Activated CD4-positive, alpha-beta T cell treated with anti-CD3 and anti-CD28 coated beads for 4 hours (primary cell): ENCODE data around the gene ICAM2.
"Not testable (repeated sequence)": the region's sequence is repeated elsewhere in the genome, so short reads cannot be mapped to it uniquely, and the experiment has no call there.

Experiments
- DNase-seq, 2 donors: peaks; one replicate each; pipeline ENCODE4 v3.0.0-alpha.2; 2020

ICAM2 gene

GRCh38 chr17:64008830-64009229 lies 11.6 kb downstream of the ICAM2 start:
- no peak for DNase-seq

GRCh38 chr17:64008346-64008745 lies 12.1 kb downstream of the ICAM2 start:
- DNase-seq = no peak

GRCh38 chr17:64007838-64008282 lies 12.6 kb downstream of the ICAM2 start:
- DNase-seq = no peak

- not testable (repeated sequence) for DNase-seq
These were observed 13.2 kb downstream of the ICAM2 start for GRCh38 chr17:64007089-64007837.

GRCh38 chr17:64006361-64007088 lies 13.9 kb downstream of the ICAM2 start:
- no peak for DNase-seq

- DNase-seq = no peak
These were observed 14.7 kb downstream of the ICAM2 start for GRCh38 chr17:64005734-64006167.

- no peak for DNase-seq
These were observed 15.3 kb downstream of the ICAM2 start for GRCh38 chr17:64004903-64005733.

- DNase-seq = no peak
These were observed 16.1 kb downstream of the ICAM2 start for GRCh38 chr17:64004218-64004770.

- no peak for DNase-seq
These were observed 16.8 kb downstream of the ICAM2 start for GRCh38 chr17:64003526-64004121.

- no peak for DNase-seq
These were observed 17.5 kb downstream of the ICAM2 start for GRCh38 chr17:64002658-64003525.

GRCh38 chr17:64001763-64002529 lies 18.5 kb downstream of the ICAM2 start:
- no peak for DNase-seq

- DNase-seq = no peak
These were observed 19.3 kb downstream of the ICAM2 start for GRCh38 chr17:64001091-64001579.

- no peak for DNase-seq
These were observed 20.5 kb downstream of the ICAM2 start for GRCh38 chr17:63999680-64000531.

GRCh38 chr17:63998721-63999679 lies 21.4 kb downstream of the ICAM2 start:
- no peak for DNase-seq

- DNase-seq = peak; percentile 59 to 71
These were observed 22.2 kb downstream of the ICAM2 start, which contains the start of gene PRR29 for GRCh38 chr17:63998050-63998720. PRR29 (plus strand) TSS chr17:63998351; CDS start chr17:63998365, 14 bp downstream.

GRCh38 chr17:63997341-63998048 lies 22.9 kb downstream of the ICAM2 start:
- no peak for DNase-seq
